HT-29 (cell line): Measurements from ENCODE around the gene MDH2. TPM values are rescaled to one million over a fixed set of nuclear protein-coding genes. Genes with fewer than 3 reads are reported as not detected.
"Not testable (repeated sequence)": the region's sequence is repeated elsewhere in the genome, so short reads cannot be mapped to it uniquely, and the experiment has no call there.

Experiments used
- DNase-seq: peaks from one replicate; pipeline ENCODE4 v3.0.0-alpha.2; 2015; ENCODE audit warnings: low spot score
- total RNA-seq: library from RNA; depleted of rRNA; stranded (reverse); fragments of >200 nt; shearing (Covaris generic); gene quantifications from 2 replicates; pipeline ENCODE4 v1.2.3, GENCODE V29; 2014

The MDH2 gene
- total RNA-seq, 1 experiment from 2014 or later: 199 TPM

- DNase-seq: no peak
Observed at GRCh38 chr7:76047305-76047810, 548 bp upstream of the MDH2 start.

- DNase-seq: peak; percentile 54
Observed at GRCh38 chr7:76048668-76048988, 722 bp downstream of the MDH2 start.

- no peak for DNase-seq
Observed at GRCh38 chr7:76049295-76049694, 1.4 kb downstream of the MDH2 start.

- DNase-seq: no peak
Observed at GRCh38 chr7:76050545-76050944, 2.6 kb downstream of the MDH2 start.

GRCh38 chr7:76051840-76052239, 3.9 kb downstream of the MDH2 start:
- no peak for DNase-seq

- not testable (repeated sequence) for DNase-seq
Observed at GRCh38 chr7:76052681-76053080, 4.8 kb downstream of the MDH2 start.

- no peak for DNase-seq
Observed at GRCh38 chr7:76053461-76053860, 5.6 kb downstream of the MDH2 start.

- DNase-seq: peak; percentile 31
Observed at GRCh38 chr7:76054123-76055120, 6.5 kb downstream of the MDH2 start.

- no peak for DNase-seq
Observed at GRCh38 chr7:76056241-76056640, 8.3 kb downstream of the MDH2 start.

GRCh38 chr7:76057103-76057812, 9.4 kb downstream of the MDH2 start:
- DNase-seq: no peak

- DNase-seq: no peak
Observed at GRCh38 chr7:76057813-76058145, 9.9 kb downstream of the MDH2 start.

- DNase-seq: not testable (repeated sequence)
Observed at GRCh38 chr7:76058745-76059144, 10.8 kb downstream of the MDH2 start.

GRCh38 chr7:76060842-76061241, 12.9 kb downstream of the MDH2 start:
- no peak for DNase-seq

- no peak for DNase-seq
Observed at GRCh38 chr7:76062254-76062653, 14.3 kb downstream of the MDH2 start.

- no peak for DNase-seq
Observed at GRCh38 chr7:76063114-76063513, 15.2 kb downstream of the MDH2 start.

- DNase-seq: peak; percentile 90
Observed at GRCh38 chr7:76063525-76063924, 15.6 kb downstream of the MDH2 start.

GRCh38 chr7:76064208-76064970, 16.5 kb downstream of the MDH2 start:
- DNase-seq: no peak

GRCh38 chr7:76065016-76065612, 17.2 kb downstream of the MDH2 start:
- no peak for DNase-seq

GRCh38 chr7:76066716-76067503, 19.0 kb downstream of the MDH2 start:
- no peak for DNase-seq

GRCh38 chr7:76069238-76069638, 21.3 kb downstream of the MDH2 start:
- peak; percentile 96 for DNase-seq
